GM12801 (cell line): ENCODE results near the gene HMGN3.

Experiments used
- CTCF ChIP-seq: IDR thresholded peaks from one replicate; pipeline ENCODE4 v1.5.1; 2011; ENCODE audit warnings: control low read depth; ENCODE audit not compliant: insufficient read length; ENCODE audit errors: extremely low read depth

HMGN3 gene

DNA sequence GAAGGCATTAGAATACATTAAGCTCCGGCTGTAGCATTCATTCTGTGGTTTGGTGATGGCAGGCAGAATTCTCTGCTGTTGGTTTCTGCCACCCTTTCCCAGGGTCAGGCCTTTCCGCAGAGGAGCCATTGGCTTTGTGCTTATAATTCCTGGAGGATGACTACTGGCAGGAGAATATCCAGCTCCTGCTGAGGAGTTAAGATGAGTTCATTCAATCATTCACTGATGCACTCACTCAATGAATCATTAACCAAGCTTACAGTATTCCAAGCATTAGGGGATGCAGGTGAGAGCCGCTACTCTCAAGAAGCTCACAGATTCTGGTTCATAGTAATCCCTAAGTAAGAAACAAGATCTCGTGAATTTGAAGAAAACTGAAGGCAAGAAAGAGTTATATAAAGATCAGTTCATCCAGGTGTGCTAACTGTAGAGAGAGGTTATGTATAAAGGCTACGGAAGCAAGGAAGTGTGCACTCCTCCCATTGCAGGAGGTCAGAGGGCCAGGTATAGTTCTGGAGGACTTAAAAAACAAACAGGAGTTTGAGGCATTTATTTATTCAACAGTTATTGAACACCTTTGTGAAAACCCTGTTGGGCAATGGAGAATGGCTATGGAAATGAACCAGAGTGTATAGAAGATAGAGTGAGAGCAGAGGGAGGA lies 75.5 kb downstream of the HMGN3 start:
- no peak for TF ChIP-seq CTCF

DNA sequence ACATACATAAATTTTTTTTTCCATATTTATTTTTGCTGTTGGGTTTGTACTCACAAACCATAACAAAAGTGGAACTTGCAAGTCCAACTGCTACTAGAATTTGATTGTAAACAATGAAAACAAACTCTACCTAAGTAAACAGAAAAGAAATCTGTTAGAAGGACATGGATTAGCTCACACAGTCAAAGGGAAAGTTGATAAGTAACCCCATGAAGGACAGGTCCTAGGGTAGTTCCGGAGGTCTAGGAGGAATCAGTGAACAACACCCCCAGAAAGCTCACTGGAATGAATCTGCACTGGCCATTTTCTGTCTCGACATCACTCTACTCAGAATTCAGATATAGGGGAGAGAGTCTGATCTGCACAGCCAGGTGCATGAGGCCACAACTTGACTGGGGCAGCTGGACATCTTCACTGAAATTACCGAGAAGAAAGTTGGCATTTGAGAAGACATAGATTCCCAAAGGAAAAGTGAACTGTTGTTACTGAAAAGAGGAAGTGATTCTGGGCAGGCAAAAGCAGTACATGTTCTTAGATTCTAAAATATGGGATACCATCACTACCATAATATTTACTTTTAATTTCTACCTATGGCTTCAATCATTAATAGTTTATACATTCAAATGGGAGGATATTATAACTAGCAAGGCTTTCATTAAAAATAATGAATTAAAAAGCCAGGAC lies 76.4 kb downstream of the HMGN3 start:
- no peak for TF ChIP-seq CTCF

DNA sequence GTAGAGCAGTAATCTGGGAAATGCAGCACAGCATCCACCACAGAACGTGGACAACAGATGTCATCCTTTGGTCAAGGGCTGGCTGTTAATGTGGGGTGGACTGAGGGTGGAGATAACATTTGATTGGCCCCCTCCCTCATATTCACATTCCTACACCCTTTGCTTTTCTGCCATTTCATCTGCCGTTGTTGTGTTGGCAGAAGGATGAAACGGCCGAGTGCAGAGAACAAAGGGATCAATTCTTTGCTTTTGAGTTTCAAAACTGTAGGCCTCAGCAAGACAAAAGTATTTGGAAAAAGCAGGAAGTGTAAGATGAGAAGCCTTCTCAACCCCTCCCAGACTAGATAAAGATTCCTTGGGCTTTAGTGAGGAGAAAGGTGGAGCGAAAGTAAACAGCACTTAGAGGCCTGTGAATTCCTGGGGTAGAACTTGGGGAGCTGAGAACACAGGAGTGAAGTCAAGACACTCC lies 82.2 kb downstream of the HMGN3 start:
- TF ChIP-seq CTCF: no peak
